ENCODE data around the gene LTB4R. TPM values are rescaled to one million over a fixed set of nuclear protein-coding genes. Genes with fewer than 3 reads are reported as not detected.
A peak's percentile ranks its signal among the peaks of the same experiment; 100 is the strongest.

LTB4R gene
- total RNA-seq, 2 experiments from 2014 or later = 11.6 to 11.7 TPM

DNA sequence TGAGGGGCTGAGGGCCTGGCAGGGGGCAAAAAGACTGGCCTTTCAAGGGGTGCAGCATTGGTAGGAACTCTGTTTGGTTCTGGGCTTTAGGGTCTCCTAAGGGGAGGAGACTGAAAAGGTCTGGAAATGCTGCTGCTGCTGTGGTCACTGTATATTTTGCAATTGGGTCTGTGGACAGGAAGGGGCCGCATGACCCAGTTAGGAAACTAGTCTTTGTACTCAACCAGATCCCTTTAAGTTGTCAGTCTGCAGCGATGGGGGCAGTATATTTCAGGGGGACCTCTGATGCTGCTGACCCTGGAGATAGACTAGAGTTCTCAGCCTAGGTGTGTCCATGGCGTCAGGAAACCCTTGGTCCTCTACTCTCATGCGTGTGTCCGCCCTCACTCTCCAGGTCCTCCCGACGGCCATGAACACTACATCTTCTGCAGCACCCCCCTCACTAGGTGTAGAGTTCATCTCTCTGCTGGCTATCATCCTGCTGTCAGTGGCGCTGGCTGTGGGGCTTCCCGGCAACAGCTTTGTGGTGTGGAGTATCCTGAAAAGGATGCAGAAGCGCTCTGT, 4.0 kb downstream of the LTB4R start:
- no peaks in the 10 kb centered on the region for H3K9me3 Mint-ChIP-seq
- ChIA-PET POLR2A (interaction anchor here (1.9 kb wide), 1 partner anchor 115 kb away, joined by 4 read pairs; the partner anchor contains the start of genes CBLN3 and KHNYN), CTCF (interaction anchor here (1.9 to 10.9 kb wide), 3 partner anchors 7 to 18 kb away, joined by 7 to 138 read pairs (median 88); partner anchors contain the start of genes ADCY4 and CIDEB)
- DNase-seq (no peak), ATAC-seq (no peak)
- peaks cover 9% of the 10 kb centered on the region for H3K36me3 Mint-ChIP-seq (ENCODE audit: low read depth)
- no peak overlapping the region for H3K27ac Mint-ChIP-seq
- peaks cover 51% of the 10 kb centered on the region for H3K4me1 Mint-ChIP-seq (ENCODE audit: low read depth)
- no peaks in the 10 kb centered on the region for H3K27me3 Mint-ChIP-seq
- H3K4me3 Mint-ChIP-seq = no peak overlapping the region
- TF ChIP-seq, protein P1, sequence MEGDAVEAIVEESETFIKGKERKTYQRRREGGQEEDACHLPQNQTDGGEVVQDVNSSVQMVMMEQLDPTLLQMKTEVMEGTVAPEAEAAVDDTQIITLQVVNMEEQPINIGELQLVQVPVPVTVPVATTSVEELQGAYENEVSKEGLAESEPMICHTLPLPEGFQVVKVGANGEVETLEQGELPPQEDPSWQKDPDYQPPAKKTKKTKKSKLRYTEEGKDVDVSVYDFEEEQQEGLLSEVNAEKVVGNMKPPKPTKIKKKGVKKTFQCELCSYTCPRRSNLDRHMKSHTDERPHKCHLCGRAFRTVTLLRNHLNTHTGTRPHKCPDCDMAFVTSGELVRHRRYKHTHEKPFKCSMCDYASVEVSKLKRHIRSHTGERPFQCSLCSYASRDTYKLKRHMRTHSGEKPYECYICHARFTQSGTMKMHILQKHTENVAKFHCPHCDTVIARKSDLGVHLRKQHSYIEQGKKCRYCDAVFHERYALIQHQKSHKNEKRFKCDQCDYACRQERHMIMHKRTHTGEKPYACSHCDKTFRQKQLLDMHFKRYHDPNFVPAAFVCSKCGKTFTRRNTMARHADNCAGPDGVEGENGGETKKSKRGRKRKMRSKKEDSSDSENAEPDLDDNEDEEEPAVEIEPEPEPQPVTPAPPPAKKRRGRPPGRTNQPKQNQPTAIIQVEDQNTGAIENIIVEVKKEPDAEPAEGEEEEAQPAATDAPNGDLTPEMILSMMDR (IDR thresholded peaks at IDR 0.05) = no peak
- intact Hi-C loops (cut with micrococcal nuclease) = no loop called here

DNA sequence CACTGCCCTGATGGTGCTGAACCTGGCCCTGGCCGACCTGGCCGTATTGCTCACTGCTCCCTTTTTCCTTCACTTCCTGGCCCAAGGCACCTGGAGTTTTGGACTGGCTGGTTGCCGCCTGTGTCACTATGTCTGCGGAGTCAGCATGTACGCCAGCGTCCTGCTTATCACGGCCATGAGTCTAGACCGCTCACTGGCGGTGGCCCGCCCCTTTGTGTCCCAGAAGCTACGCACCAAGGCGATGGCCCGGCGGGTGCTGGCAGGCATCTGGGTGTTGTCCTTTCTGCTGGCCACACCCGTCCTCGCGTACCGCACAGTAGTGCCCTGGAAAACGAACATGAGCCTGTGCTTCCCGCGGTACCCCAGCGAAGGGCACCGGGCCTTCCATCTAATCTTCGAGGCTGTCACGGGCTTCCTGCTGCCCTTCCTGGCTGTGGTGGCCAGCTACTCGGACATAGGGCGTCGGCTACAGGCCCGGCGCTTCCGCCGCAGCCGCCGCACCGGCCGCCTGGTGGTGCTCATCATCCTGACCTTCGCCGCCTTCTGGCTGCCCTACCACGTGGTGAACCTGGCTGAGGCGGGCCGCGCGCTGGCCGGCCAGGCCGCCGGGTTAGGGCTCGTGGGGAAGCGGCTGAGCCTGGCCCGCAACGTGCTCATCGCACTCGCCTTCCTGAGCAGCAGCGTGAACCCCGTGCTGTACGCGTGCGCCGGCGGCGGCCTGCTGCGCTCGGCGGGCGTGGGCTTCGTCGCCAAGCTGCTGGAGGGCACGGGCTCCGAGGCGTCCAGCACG, 4.7 kb downstream of the LTB4R start:
- intact Hi-C loops (cut with micrococcal nuclease) = no loop called here
- Mint-ChIP-seq H3K4me3 (no peak overlapping the region), H3K36me3 (ENCODE audit: low read depth) (peaks cover 9% of the 10 kb centered on the region), H3K27me3 (no peaks in the 10 kb centered on the region), H3K27ac (no peak overlapping the region), H3K4me1 (ENCODE audit: low read depth) (peaks cover 49% of the 10 kb centered on the region), H3K9me3 (no peaks in the 10 kb centered on the region)
- CTCF ChIA-PET = interaction anchor here (1.9 to 10.2 kb wide), 2 partner anchors 8 to 17 kb away, joined by 7 to 88 read pairs; partner anchors contain the start of genes ADCY4 and CIDEB
- ATAC-seq = no peak
- no peak for DNase-seq
- POLR2A ChIA-PET = interaction anchor here (0.5 to 1.9 kb wide), 3 partner anchors 9 to 114 kb away, joined by 3 to 4 read pairs (median 4); partner anchors contain the start of genes CBLN3 and KHNYN
- TF ChIP-seq, protein P1 (IDR thresholded peaks at IDR 0.05) = no peak

DNA sequence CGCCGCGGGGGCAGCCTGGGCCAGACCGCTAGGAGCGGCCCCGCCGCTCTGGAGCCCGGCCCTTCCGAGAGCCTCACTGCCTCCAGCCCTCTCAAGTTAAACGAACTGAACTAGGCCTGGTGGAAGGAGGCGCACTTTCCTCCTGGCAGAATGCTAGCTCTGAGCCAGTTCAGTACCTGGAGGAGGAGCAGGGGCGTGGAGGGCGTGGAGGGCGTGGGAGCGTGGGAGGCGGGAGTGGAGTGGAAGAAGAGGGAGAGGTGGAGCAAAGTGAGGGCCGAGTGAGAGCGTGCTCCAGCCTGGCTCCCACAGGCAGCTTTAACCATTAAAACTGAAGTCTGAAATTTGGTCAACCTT, 5.3 kb downstream of the LTB4R start:
- H3K9me3 Mint-ChIP-seq = no peaks in the 10 kb centered on the region
- H3K27me3 Mint-ChIP-seq = no peaks in the 10 kb centered on the region
- TF ChIP-seq, protein P1 (IDR thresholded peaks at IDR 0.05) = no peak
- H3K4me3 Mint-ChIP-seq = no peak overlapping the region
- intact Hi-C loops (cut with micrococcal nuclease) = no loop called here
- CTCF ChIA-PET = interaction anchor here (1.9 to 10.2 kb wide), 2 partner anchors 9 to 17 kb away, joined by 7 to 88 read pairs; partner anchors contain the start of genes ADCY4 and CIDEB
- peaks cover 9% of the 10 kb centered on the region for H3K36me3 Mint-ChIP-seq (ENCODE audit: low read depth)
- no peak for ATAC-seq
- peaks cover 47% of the 10 kb centered on the region for H3K4me1 Mint-ChIP-seq (ENCODE audit: low read depth)
- POLR2A ChIA-PET = interaction anchor here (0.5 to 1.9 kb wide), 5 partner anchors 8 to 149 kb away, joined by 3 to 4 read pairs (median 4); partner anchors contain the start of genes CBLN3 and KHNYN
- DNase-seq = no peak
- no peak overlapping the region for H3K27ac Mint-ChIP-seq

DNA sequence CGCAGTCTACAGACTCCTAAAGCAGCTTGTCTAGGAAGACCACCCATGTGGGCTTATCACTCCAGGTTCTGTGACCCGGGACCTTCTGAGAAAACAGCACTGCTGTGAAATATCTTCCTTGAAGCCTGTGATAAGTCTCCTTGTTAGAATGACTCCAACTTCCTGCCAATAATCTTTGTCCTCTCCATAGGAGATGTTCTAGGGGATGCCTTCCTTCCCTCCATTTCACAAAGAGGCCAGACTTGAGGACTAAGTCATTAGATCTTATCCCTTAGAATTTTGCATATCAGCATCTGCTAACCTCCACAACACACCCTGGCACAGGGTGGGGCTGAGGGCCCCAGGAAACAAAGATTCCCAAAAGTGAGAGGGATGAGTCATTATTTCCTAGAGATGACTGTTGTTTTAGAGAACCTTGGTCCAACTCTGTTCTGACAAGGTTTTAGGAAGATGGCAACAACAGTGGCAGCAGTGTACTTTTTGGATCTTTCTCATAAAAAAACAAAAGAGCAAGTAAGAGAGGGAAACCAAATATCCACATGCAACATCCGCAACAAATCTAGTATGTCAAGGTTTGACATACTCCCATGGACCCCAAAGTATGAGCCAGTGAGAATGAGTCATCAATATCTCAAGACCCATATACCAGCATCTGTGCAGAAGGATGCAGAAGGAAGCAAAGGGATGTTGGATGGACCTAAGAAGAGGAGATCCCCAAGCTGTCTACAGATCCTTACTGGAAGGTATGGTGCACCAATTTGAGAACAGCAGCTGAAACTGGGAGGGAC, 6.0 kb downstream of the LTB4R start:
- H3K27me3 Mint-ChIP-seq = no peaks in the 10 kb centered on the region
- ChIA-PET POLR2A (interaction anchor here (0.6 to 1.9 kb wide), 4 partner anchors 8 to 149 kb away, joined by 3 to 4 read pairs (median 4); partner anchors contain the start of genes CBLN3 and KHNYN), CTCF (interaction anchor here (1.3 to 10.2 kb wide), 7 partner anchors 8 to 119 kb away, joined by 3 to 88 read pairs (median 7); partner anchors contain the start of genes ADCY4, CIDEB, LTB4R and LTB4R2)
- no peaks in the 10 kb centered on the region for H3K9me3 Mint-ChIP-seq
- H3K36me3 Mint-ChIP-seq (ENCODE audit: low read depth) = peaks cover 9% of the 10 kb centered on the region
- H3K4me3 Mint-ChIP-seq = no peak overlapping the region
- ATAC-seq (peak; percentile 14), DNase-seq (no peak)
- peaks cover 39% of the 10 kb centered on the region for H3K4me1 Mint-ChIP-seq (ENCODE audit: low read depth)
- TF ChIP-seq, protein P1 (IDR thresholded peaks at IDR 0.05) = no peak
- no peak overlapping the region for H3K27ac Mint-ChIP-seq
- intact Hi-C loops (cut with micrococcal nuclease) = no loop called here

Measured in activated CD8-positive, alpha-beta T cell treated with anti-CD3 and anti-CD28 coated beads for 36 hours (primary cell).